IPS-18c (cell line): ENCODE results near the gene ELAVL3.
"Not testable (repeated sequence)": the region's sequence is repeated elsewhere in the genome, so short reads cannot be mapped to it uniquely, and the experiment has no call there.

Experiments
- H3K4me3 ChIP-seq: 2 replicates; pipeline ENCODE4 v1.7.0; 2013; ENCODE audit warnings: low read depth, mild to moderate bottlenecking, low read length, moderate library complexity; ENCODE audit not compliant: insufficient read depth
- H3K9me3 ChIP-seq: one replicate; pipeline ENCODE4 v1.6.1; 2013; ENCODE audit warnings: mild to moderate bottlenecking, low read length, moderate library complexity; ENCODE audit not compliant: control insufficient read depth, insufficient read depth

Gene ELAVL3

GRCh38 chr19:11473725-11474124 is 7.1 kb downstream of the ELAVL3 start:
- Histone ChIP-seq H3K4me3 (no peak overlapping the region), H3K9me3 (peaks cover 2% of the 10 kb centered on the region)

- H3K4me3 ChIP-seq, H3K9me3 ChIP-seq: not testable (repeated sequence)
Observed at GRCh38 chr19:11468266-11468845, 12.5 kb downstream of the ELAVL3 start.

GRCh38 chr19:11465600-11465999 is 15.2 kb downstream of the ELAVL3 start:
- Histone ChIP-seq H3K4me3 (no peak overlapping the region), H3K9me3 (no peaks in the 10 kb centered on the region)

- Histone ChIP-seq H3K4me3 (no peak overlapping the region), H3K9me3 (no peaks in the 10 kb centered on the region)
Observed at GRCh38 chr19:11464333-11465265, 16.2 kb downstream of the ELAVL3 start.

- H3K9me3 ChIP-seq, result no peaks in the 10 kb centered on the region
- H3K4me3 ChIP-seq, result no peak overlapping the region
Observed at GRCh38 chr19:11463391-11463790, 17.5 kb downstream of the ELAVL3 start.

- Histone ChIP-seq H3K9me3 (no peaks in the 10 kb centered on the region), H3K4me3 (no peak overlapping the region)
Observed at GRCh38 chr19:11461453-11461852, 19.4 kb downstream of the ELAVL3 start.

- Histone ChIP-seq H3K4me3 (no peak overlapping the region), H3K9me3 (no peaks in the 10 kb centered on the region)
Observed at GRCh38 chr19:11460207-11460606, 20.6 kb downstream of the ELAVL3 start.

- not testable (repeated sequence) for H3K4me3 ChIP-seq, H3K9me3 ChIP-seq
Observed at GRCh38 chr19:11458912-11459311, 21.9 kb downstream of the ELAVL3 start.

- Histone ChIP-seq H3K4me3 (no peak overlapping the region), H3K9me3 (no peaks in the 10 kb centered on the region)
Observed at GRCh38 chr19:11458236-11458900, 22.5 kb downstream of the ELAVL3 start.

GRCh38 chr19:11457831-11458230 is 23.0 kb downstream of the ELAVL3 start:
- H3K4me3 ChIP-seq, result no peak overlapping the region
- H3K9me3 ChIP-seq, result no peaks in the 10 kb centered on the region

- Histone ChIP-seq H3K9me3 (no peaks in the 10 kb centered on the region), H3K4me3 (no peak overlapping the region)
Observed at GRCh38 chr19:11457115-11457514, 23.7 kb downstream of the ELAVL3 start.

- H3K9me3 ChIP-seq, result no peaks in the 10 kb centered on the region
Observed at GRCh38 chr19:11456659-11457058, 24.2 kb downstream of the ELAVL3 start.

GRCh38 chr19:11455233-11455554 is 25.7 kb downstream of the ELAVL3 start:
- H3K4me3 ChIP-seq, H3K9me3 ChIP-seq: not testable (repeated sequence)

More at GRCh38 chr19:11456659-11457058, 24.2 kb downstream of the ELAVL3 start:
- no peak overlapping the region for H3K4me3 ChIP-seq

- no peaks in the 10 kb centered on the region for H3K9me3 ChIP-seq
- no peak overlapping the region for H3K4me3 ChIP-seq
Observed at GRCh38 chr19:11453468-11454341, 27.1 kb downstream of the ELAVL3 start.

- H3K9me3 ChIP-seq, result no peaks in the 10 kb centered on the region
- no peak overlapping the region for H3K4me3 ChIP-seq
Observed at GRCh38 chr19:11452620-11453310, 28.1 kb downstream of the ELAVL3 start.

GRCh38 chr19:11451871-11452619 is 28.8 kb downstream of the ELAVL3 start:
- Histone ChIP-seq H3K4me3 (no peak overlapping the region; the same call in 1 of the 2 replicates), H3K9me3 (no peaks in the 10 kb centered on the region)
